Activated effector memory CD4-positive, alpha-beta T cell treated with anti-CD3 and anti-CD28 coated beads, Interleukin-2, amount 50 U/mL, for 16 hours (primary cell): ENCODE data around the gene CHRNB2.
A peak's percentile ranks its signal among the peaks of the same experiment; 100 is the strongest.

Source experiments
- DNase-seq: peaks from one replicate; pipeline ENCODE4 v3.0.0-alpha.2; 2020

CHRNB2 gene

GRCh38 chr1:154581766-154582165, 14.2 kb downstream of the CHRNB2 start:
- DNase-seq, result no peak

GRCh38 chr1:154582885-154583284, 15.3 kb downstream of the CHRNB2 start:
- no peak for DNase-seq

GRCh38 chr1:154583773-154584172, 16.2 kb downstream of the CHRNB2 start:
- no peak for DNase-seq

GRCh38 chr1:154584267-154584994, 16.9 kb downstream of the CHRNB2 start:
- no peak for DNase-seq

- no peak for DNase-seq
These were observed 18.7 kb downstream of the CHRNB2 start for GRCh38 chr1:154586231-154586630.

GRCh38 chr1:154586641-154587040, 19.1 kb downstream of the CHRNB2 start:
- no peak for DNase-seq

- no peak for DNase-seq
These were observed 22.2 kb downstream of the CHRNB2 start for GRCh38 chr1:154589780-154590179.

GRCh38 chr1:154590756-154591155, 23.2 kb downstream of the CHRNB2 start:
- no peak for DNase-seq

GRCh38 chr1:154591206-154591605, 23.6 kb downstream of the CHRNB2 start:
- DNase-seq, result no peak

GRCh38 chr1:154593390-154593789, 25.8 kb downstream of the CHRNB2 start:
- DNase-seq, result no peak

- DNase-seq, result no peak
These were observed 27.2 kb downstream of the CHRNB2 start for GRCh38 chr1:154594811-154595210.

- DNase-seq, result no peak
These were observed 28.0 kb downstream of the CHRNB2 start for GRCh38 chr1:154595621-154596020.

GRCh38 chr1:154598871-154599635, 31.5 kb downstream of the CHRNB2 start:
- DNase-seq, result no peak

GRCh38 chr1:154599658-154600057, 32.1 kb downstream of the CHRNB2 start:
- no peak for DNase-seq

GRCh38 chr1:154603317-154603716, 35.7 kb downstream of the CHRNB2 start:
- no peak for DNase-seq

GRCh38 chr1:154605534-154605933, 38.0 kb downstream of the CHRNB2 start:
- no peak for DNase-seq

GRCh38 chr1:154607106-154607608, 39.6 kb downstream of the CHRNB2 start:
- no peak for DNase-seq

- DNase-seq, result peak; percentile 96
These were observed 40.2 kb downstream of the CHRNB2 start, which contains the start of gene ADAR for GRCh38 chr1:154607609-154608396. TSS of gene ADAR (minus strand) at chr1:154608186. CDS start at chr1:154608006, 180 bp downstream.

- DNase-seq, result peak; percentile 76
These were observed 41.1 kb downstream of the CHRNB2 start for GRCh38 chr1:154608397-154609270.

GRCh38 chr1:154609398-154610380, 42.1 kb downstream of the CHRNB2 start:
- DNase-seq, result peak; percentile 80
